HG03139 (cell line): ENCODE measurements around the gene COL5A1.
A peak's percentile ranks its signal among the peaks of the same experiment; 100 is the strongest.
"Not testable (repeated sequence)": the region's sequence is repeated elsewhere in the genome, so short reads cannot be mapped to it uniquely, and the experiment has no call there.

ENCODE experiments used
- ATAC-seq: cut with Tn5 transposase; IDR thresholded peaks from one replicate; pipeline ENCODE4 v1.9.1; 2021; ENCODE audit not compliant: unreplicated experiment

Gene COL5A1

DNA sequence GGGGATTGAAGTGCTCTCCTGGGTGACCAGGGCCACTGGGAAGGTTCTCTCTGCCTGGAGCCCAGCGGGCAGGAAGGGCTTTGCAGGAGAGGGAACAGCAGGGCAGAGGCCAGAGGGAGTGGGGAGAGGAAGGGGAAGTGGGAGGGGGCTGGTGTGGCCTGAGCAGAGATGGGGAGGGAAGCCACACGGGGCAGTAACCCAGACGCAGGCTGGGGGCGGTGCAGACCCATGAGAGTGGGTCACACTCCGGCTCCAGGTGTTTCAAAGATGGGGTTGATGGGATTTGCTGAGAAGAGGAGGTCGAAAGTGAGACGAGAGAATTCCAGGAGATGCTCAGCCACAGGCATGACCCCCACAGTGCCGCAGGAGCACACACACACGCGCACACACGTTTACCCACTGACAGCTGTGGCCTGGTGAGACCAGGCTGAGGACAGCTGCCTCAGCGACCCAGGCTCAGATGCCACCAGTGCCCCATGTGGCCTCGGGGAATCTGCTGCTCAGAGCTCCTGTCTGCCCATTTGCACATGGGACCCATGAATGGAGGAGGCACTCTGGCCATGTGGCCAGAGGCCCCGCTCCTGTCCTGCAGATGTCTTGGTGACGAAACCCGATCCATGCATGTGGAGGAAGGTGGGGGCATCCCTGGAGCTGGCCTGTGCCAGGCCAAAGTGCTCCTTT, 206.3 kb downstream of the COL5A1 start:
- ATAC-seq: no peak

DNA sequence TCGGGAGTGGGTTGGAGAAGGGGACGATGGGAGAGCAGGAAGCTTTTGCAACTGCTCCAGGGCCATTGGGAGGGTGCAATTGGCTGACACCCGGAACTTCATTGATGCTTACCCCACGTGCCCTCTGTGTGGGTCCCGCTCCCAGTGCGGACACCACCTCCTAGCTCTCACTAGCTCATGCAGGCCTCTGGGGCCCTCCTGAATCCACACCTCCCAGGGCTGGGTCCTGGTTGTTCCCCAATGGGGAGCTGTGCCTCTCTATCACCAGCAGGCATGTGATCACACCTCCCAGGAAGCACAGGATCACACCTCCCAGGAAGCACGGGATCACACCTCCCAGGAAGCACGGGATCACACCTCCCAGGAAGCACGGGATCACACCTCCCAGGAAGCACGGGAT, 206.9 kb downstream of the COL5A1 start:
- ATAC-seq: no peak

DNA sequence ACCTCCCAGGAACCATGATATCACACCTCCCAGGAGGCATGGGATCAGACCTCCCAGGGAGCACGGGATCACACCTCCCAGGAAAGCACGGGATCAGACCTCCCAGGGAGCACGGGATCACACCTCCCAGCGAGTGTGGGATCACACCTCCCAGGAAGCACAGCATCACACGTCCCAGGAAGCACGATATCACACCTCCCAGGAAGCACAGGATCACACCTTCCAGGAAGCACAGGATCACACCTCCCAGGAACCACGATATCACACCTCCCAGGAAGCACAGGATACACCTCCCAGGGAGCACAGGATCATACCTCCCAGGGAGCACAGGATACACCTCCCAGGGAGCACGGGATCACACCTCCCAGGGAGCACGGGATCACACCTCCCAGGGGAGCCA, 209.0 kb downstream of the COL5A1 start:
- no peak for ATAC-seq

- ATAC-seq: no peak
These were observed 209.4 kb downstream of the COL5A1 start for GRCh38 chr9:134851020-134851419.

DNA sequence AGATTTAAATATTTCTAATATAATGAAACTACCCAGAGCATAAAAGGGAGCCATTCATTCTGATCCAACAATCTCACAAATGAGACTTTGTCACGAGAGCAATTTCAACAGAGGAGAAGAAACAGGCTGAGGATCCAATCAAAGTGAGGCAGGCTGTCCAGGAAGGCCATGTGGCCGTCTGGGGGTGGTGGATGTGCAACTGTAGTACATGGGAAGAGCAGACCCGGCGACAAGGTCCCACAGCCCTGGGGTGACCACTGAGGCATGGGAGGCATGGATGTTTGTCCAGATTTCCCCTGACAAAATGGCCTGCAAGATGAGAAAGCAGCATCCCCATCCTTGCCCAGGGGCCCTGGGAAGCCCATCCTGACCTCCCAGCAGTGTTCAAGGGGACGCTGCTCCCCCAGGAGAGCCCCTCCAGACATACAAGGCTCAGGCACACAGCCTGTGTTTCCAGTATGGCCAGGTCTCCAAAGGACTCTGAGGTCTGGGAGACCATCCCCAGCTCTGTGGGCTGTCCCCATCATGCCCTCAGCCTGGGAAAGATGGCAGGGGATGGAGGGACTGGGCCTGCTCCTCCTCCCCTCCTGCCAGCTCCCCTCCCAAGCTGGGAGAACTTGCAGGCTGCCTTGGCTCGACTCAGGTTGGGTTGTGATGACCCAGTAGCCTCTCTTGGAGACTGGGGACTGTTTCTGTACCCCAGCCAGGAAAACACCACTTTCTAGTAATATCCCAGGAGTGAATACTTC, 211.5 kb downstream of the COL5A1 start:
- no peak for ATAC-seq

- ATAC-seq: no peak
These were observed 212.3 kb downstream of the COL5A1 start for GRCh38 chr9:134853893-134854292.

- no peak for ATAC-seq
These were observed 213.0 kb downstream of the COL5A1 start for GRCh38 chr9:134854541-134854981.

- ATAC-seq: no peak
These were observed 213.8 kb downstream of the COL5A1 start for GRCh38 chr9:134855231-134855899.

DNA sequence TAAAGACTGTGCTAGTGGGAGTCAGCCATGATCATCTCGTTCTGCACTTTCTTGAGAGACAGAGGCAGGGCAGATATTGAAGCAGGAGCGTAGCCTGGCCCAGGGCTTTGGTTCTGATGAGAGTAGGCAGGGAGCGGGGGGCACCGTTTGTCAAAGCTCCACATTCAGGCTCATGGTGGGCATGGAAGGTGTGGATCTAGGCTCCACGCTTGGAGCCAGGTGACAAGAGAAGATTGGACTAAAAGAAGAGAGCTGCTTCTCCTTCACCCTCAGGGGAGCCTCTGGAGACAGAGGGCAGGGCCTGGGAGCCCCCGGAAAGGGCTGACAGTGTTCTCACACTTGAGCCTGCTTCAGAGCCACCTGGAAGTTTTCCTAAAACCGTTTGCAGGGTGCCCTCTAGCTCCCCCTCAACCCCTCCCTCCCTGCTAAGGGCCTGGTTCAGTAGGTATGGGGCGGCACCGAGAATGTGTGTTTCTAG, 214.3 kb downstream of the COL5A1 start:
- no peak for ATAC-seq

- not testable (repeated sequence) for ATAC-seq
These were observed 215.8 kb downstream of the COL5A1 start for GRCh38 chr9:134857451-134857850.

- ATAC-seq: peak; percentile 63
These were observed 216.6 kb downstream of the COL5A1 start for GRCh38 chr9:134858051-134858841.

- no peak for ATAC-seq
These were observed 218.9 kb downstream of the COL5A1 start for GRCh38 chr9:134860510-134860909.

DNA sequence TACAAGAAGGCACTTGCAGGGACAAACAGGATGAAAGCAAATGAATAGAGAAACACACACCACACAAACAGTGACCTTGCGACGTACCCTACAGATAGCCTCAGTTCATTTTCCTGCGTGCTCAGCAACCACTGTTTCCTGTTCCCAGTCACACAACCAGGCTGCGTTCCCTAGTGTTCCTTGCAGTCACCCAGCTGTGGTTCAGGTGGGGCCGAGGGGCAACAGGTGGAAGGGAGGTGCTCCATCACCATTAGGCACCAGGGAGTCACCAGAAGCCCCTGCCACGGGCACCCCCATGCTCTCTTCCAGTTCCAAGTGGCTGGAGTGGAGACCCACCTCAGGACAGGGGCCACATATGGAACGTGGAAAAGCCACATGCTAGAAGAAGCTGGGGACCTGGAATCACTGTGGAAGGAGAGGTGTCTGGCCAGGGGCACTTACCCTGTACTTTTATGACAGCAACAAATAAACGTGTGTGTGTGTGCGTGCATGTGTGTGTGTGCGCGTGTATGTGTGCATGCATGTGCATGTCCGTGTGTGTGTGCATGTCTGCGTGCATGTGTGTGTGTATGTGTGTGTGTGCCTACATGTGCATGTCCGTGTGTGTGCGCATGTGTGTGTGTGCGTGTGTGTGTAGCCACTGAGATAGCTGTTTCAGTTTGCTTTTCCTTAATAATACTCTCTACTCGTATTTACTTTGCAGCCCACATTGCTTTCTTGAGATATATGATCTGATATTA, 220.2 kb downstream of the COL5A1 start:
- no peak for ATAC-seq

- no peak for ATAC-seq
These were observed 221.8 kb downstream of the COL5A1 start for GRCh38 chr9:134863306-134863902.

DNA sequence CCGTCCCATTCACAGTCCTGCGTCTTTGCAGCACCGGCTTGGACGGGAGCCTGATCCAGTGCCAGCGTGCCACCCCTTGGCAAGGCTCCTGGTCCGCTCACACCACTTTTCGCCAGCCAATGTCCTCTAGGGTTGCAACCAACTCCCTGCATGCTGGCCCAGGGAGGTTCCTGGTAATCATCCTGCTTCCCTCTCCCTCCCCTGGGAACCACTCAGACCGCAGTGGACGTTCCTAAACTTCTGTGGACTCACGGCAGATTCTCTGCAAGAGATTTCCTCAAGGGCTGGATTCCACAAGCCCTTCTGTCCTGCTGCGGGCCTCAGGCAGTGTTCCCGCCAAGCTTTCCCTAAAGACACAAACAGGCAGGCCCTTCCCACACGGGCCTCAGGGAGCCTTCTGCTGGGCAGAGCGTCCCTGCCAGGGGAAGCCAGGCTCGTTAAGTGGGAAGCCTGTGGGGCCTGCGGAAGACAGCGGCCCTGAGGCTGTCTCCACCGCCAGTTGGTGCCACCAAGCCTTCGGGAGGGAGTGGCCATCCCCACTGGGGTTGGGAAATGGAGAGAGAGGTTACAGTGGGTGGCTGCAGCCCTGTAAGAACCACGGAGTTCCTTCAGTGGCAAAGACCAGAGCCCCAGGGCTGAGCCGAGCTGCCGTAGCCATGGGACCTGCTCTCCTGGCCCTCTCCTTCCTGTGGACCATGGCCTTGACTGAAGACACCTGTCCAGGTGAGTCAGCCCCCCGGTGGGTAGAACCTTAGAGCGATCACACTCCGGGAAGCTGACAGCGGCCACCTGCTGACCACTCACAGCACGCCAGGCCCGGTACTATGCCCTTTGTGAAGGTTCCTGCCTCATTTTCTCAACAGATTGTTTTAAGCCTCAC, 222.6 kb downstream of the COL5A1 start:
- no peak for ATAC-seq

DNA sequence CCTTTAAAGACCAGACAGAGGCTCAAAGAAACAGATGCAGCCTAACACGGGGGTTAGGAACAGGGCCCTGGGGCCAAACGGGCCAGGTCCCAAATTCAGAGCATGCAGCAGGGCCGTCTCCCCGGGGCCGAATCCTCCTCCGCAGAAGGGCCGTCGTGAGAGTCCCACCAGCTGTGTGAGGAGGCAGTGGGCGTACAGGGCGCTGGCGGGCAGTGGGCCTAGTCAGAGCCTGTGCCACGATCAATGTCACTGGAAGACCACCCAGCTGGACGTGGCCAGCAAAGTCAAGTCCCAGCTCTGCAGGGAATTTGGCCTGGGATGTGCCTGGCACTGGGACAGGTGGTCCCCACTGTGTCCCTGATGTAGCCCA, 223.2 kb downstream of the COL5A1 start:
- ATAC-seq: no peak

GRCh38 chr9:134867917-134868750, 226.5 kb downstream of the COL5A1 start:
- no peak for ATAC-seq
